Stimulated activated CD4-positive, alpha-beta T cell treated with anti-CD3 and anti-CD28 coated beads, TNF-alpha, amount 100 ng/mL, for 48 hours (primary cell): ENCODE data around the gene LEP.

ENCODE experiments used
- DNase-seq, 3 donors: peaks; one replicate each; pipeline ENCODE4 v3.0.0-alpha.2; 2020; ENCODE audit warnings: low read depth in 3 of 3

The LEP gene

DNA sequence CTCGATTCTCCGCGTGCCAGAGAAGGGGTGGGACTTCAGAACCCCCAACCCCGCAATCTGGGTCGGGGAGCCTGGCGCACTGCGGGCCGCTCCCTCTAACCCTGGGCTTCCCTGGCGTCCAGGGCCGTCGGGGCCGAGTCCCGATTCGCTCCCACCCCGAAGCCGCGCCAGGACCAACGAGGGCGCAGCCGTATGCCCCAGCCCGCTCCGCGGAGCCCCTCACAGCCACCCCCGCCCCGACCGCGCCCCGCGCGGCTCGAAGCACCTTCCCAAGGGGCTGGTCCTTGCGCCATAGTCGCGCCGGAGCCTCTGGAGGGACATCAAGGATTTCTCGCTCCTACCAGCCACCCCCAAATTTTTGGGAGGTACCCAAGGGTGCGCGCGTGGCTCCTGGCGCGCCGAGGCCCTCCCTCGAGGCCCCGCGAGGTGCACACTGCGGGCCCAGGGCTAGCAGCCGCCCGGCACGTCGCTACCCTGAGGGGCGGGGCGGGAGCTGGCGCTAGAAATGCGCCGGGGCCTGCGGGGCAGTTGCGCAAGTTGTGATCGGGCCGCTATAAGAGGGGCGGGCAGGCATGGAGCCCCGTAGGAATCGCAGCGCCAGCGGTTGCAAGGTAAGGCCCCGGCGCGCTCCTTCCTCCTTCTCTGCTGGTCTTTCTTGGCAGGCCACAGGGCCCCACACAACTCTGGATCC, at the start of gene LEP:
Gene LEP, plus strand, starts transcription at position 583 of the 691 bp plus-strand sequence. CDS start 10,741 bp downstream, outside the sequence.
- no peak for DNase-seq

GRCh38 chr7:128192497-128193142, 48.5 kb upstream of the LEP start:
- DNase-seq, result no peak

- no peak for DNase-seq
Measured at GRCh38 chr7:128194533-128195282, 46.4 kb upstream of the LEP start.

- no peak for DNase-seq
Measured at GRCh38 chr7:128197589-128197988, 43.5 kb upstream of the LEP start.

- no peak for DNase-seq
Measured at GRCh38 chr7:128197989-128198580, 43.0 kb upstream of the LEP start.

GRCh38 chr7:128200376-128200775, 40.7 kb upstream of the LEP start:
- DNase-seq, result no peak

DNA sequence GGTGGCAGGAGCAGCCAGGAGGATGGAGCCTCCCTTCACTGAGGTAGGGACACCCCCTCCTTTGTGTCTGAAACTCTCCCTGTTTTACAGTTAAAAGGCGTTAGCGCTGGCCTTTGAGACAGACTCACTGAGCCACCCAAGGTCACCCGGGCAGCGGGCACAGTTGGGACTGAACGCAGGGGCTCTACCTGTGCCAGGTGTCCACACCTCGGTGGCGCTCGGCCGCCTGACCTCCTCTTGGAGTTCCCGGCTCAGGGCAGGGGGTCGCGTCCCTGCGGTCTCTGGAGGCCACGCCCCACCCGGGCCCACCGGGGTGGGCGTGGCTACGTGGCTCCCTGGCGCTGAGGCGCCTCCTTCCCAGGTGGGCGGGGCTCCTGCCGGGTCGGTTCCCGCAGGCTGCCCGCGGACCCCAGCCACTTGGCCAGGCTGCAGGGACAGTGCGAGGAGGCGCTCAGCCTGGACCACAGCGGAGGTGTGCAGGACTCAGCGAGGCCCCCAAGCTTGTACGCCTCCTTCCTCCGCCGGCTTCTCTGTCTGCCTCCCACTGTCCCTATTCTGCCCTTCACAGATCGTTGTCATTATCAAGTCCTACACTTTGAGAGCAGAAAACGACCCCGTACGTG, 39.9 kb upstream of the LEP start:
- no peak for DNase-seq

DNA sequence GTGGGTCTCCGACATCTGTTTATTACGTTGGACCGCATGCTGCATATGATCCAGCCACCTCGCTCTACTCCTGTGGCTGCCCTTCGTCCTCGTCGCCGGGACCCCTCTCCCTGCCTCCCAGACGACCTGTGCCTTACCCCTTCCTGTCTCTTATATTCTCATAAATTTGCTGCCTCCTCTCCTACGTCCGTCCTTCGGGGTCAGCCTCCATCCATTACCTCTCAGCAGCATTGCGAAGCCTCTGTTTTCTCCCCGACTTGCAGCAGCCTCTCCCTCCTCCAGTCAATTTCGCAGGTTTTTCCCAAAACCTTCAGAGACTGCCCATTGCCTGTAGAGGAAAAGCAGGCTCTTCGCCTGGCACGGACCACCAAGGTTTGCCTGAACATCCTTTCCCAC, 39.4 kb upstream of the LEP start:
- no peak for DNase-seq

DNA sequence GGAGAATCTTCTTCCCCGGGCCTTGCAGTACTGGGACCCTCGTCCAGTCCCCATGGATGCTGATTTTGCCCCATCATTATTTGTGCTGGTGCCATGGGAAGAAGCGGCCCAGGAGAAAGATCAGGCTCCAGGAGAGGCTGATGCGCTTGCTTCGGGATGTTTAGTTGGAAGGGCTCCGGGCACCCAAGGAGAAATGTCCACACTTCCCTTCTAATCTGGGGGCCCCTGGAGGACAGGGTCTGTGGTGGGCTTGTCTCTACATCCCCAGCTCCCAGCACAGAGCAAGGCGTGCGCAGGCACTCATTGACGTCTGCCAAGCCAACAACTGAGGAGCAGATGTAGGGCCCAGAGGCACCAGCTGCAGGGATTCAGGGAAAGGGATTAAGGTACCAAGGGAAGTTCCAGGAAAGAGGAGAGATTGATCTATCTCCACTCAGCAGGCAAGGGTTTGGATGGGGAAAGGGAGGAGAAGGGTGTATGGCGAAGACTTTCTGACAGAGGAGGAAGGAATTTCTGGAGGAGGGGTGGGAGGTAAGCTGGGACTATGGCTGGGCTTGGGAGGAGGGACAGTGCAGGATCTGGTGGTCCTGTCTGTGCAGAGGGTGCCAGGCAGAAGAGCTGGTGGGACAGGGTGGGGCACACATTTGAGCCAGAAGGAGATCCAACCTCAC, 38.7 kb upstream of the LEP start:
- DNase-seq, result no peak

DNA sequence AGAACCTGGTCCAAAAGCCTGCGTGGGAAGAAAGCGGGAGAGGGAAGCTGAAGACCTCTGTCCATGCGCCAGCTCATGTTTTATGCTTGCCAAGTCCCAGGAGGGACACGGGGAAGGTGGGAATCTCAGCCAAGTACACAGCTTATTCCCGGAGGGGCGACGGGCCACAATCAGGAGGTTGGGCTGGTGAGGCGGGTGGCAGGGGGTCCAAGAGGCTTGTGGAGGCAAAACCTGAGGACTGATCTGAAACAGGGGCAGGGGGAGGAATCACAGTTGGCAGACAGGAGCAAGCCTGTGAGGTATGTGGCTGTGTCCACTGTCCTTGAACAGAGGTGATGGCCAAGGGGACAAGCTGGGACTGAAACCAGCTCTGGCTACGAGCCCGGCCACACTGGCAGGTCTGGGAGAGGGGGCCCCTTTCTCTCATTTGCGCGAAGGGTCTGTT, 38.0 kb upstream of the LEP start:
- DNase-seq, result no peak

- no peak for DNase-seq
Measured at GRCh38 chr7:128203710-128204214, 37.3 kb upstream of the LEP start.

- DNase-seq, result no peak
Measured at GRCh38 chr7:128204455-128204854, 36.6 kb upstream of the LEP start.

- DNase-seq, result no peak
Measured at GRCh38 chr7:128205068-128205467, 36.0 kb upstream of the LEP start.

DNA sequence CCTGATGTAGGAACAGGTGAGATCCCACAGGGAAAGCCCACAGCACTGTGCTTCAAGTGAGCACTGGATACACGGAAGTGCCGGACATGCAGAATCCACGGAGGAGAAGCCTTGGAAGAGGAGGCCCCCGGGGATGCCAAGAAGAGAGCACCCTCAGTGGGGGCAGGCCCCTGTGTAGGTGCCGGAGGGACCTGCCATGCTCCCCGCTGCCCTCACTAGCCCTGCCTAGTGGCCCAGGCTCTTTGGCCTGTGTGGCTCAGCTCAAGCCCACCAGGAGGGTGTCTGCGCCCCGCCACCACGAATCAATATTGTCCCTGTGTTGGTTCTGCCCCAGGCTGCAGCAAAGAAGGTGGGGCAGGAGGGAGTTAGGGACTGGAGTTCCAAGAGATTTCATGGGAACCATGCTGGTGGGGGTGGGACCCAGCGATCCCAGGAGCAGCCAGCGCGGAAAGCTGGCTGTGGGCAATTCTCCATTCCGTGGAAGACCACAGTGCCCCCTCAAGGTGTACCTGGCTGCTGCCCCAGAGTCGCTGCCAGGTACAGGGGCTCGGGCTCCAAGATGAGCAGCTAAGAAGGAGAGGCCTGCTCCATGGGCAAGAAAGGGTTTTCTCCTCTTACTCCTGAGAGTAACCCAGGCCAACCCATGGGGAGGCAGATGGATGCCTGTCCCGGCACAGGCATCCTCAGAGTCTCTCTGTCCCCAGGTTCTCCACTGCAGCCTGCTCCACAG, 34.9 kb upstream of the LEP start:
- DNase-seq, result no peak

- DNase-seq, result no peak
Measured at GRCh38 chr7:128206747-128207500, 34.2 kb upstream of the LEP start.

DNA sequence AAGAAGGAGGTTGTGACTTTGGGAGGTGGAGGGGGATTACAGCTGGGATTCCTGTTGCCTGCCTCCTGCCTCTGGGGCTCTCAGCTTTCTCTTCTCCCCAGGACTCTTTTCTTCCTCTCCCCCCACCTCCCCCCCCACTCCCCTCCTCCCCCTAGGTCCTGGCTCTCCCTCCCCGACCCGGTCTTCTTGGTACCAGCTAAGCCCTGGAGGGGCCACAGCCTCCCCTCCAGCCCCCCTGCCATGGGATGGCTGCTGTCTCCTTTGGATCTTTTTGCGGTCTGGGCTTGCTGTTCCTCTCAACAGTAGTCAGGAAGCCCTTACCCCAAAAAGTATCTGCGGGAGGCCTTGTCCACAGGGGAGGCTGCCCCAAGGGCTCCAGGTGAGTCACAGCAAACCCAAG, 33.5 kb upstream of the LEP start:
- no peak for DNase-seq

GRCh38 chr7:128209229-128210035, 31.6 kb upstream of the LEP start:
- DNase-seq, result peak; percentile 43 to 52 (median 47)

DNA sequence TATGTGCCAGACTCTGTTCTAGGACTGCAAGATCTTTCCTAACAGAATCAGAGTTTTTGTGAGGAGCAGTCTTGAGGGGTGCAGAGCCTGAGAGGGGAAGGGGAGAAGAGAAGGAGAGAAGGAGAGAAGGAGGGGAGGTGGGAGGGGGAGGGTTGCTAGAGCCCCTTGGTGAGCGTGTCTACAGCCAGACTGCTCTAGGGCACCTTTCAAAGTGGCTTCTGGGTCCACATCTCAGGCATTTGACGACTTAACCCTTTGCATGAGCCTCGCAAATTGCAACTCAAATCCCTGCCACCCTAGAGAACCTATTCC, 31.1 kb upstream of the LEP start:
- no peak for DNase-seq
